Natural killer cell treated with Interleukin-12 subunit alpha and Interleukin-12 subunit beta and Interleukin-15 and Interleukin-18, amount 100 ng/mL, for 72 hours (primary cell): ENCODE data around the gene WSCD2. TPM values are rescaled to one million over a fixed set of nuclear protein-coding genes. Genes with fewer than 3 reads are reported as not detected.

Experiments
- ATAC-seq, 2 donors: fragments of 150-1000 bp; cut with Tn5 transposase in 1 of 2; sonication (Bioruptor Pico), chemical (Tn5 transposase) in 1 of 2; 2 replicates each; pipeline ENCODE4 v1.10.0; 2021
- DNase-seq: peaks from one replicate; pipeline ENCODE4 v3.0.0; 2022; ENCODE audit warnings: low spot score
- H3K27ac Mint-ChIP-seq, 2 donors: 1 replicate in 1 of 2; 2 replicates in 1 of 2; pipeline ENCODE4 v1.8.0; 2022; ENCODE audit warnings: mixed read lengths in 2 of 2, mild to moderate bottlenecking in 1 of 2, moderate library complexity in 1 of 2
- H3K27me3 Mint-ChIP-seq, 2 donors: 1 replicate in 1 of 2; 2 replicates in 1 of 2; pipeline ENCODE4 v1.8.0; 2022; ENCODE audit warnings: mixed read lengths in 2 of 2
- H3K36me3 Mint-ChIP-seq: one replicate; pipeline ENCODE4 v1.8.0; 2022; ENCODE audit warnings: mixed read lengths
- H3K4me1 Mint-ChIP-seq, 2 donors: 1 replicate in 1 of 2; 2 replicates in 1 of 2; pipeline ENCODE4 v1.8.0; 2022; ENCODE audit warnings: low read depth in 2 of 2, mixed read lengths in 2 of 2, mild to moderate bottlenecking in 1 of 2
- H3K4me3 Mint-ChIP-seq: one replicate; pipeline ENCODE4 v1.8.0; 2022; ENCODE audit warnings: mixed read lengths
- H3K9me3 Mint-ChIP-seq: 2 replicates; pipeline ENCODE4 v1.8.0; 2022; ENCODE audit warnings: mixed read lengths
- total RNA-seq, 2 donors: library from RNA; stranded (reverse); gene quantifications; one replicate each; pipeline ENCODE4 v1.2.3, GENCODE V29; 2022

Gene WSCD2
- total RNA-seq, 2 donors from 2014 or later: not detected

- H3K36me3 Mint-ChIP-seq: no peaks in the 10 kb centered on the region
- H3K9me3 Mint-ChIP-seq: no peaks in the 10 kb centered on the region
- DNase-seq (no peak), ATAC-seq (no peak)
- H3K27ac Mint-ChIP-seq: no peak overlapping the region
- peaks cover 25 to 26% of the 10 kb centered on the region in 2 donors for H3K27me3 Mint-ChIP-seq
- H3K4me1 Mint-ChIP-seq: no peaks in the 10 kb centered on the region
- H3K4me3 Mint-ChIP-seq: no peak overlapping the region
These were observed 42.9 kb downstream of the WSCD2 start for GRCh38 chr12:108172033-108172432.

DNA sequence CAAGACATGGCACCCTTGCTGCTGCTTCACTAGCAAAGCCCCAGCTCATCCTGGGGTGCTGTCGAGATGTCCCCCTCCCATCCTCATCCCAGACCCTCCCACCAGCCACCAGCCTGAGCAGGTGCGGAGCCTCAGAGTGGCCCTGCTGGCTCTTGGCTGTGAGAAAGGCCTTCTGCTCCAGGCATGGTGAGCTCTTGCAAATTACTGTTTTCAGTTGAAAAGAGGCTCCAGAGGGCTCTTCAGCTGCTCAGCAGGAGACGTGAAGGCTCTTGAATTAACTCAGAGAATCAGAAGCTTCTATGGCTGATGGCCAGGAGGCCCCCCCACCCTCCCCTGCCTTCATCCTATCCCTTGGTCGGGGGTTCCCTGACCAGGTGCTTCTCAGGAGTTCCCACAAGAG is 44.1 kb downstream of the WSCD2 start:
- H3K27me3 Mint-ChIP-seq: peaks cover 17% of the 10 kb centered on the region in 2 donors
- H3K9me3 Mint-ChIP-seq: no peaks in the 10 kb centered on the region
- no peak for ATAC-seq
- no peaks in the 10 kb centered on the region for H3K36me3 Mint-ChIP-seq
- DNase-seq: no peak
- no peaks in the 10 kb centered on the region for H3K4me1 Mint-ChIP-seq
- H3K4me3 Mint-ChIP-seq: no peak overlapping the region
- no peak overlapping the region for H3K27ac Mint-ChIP-seq

DNA sequence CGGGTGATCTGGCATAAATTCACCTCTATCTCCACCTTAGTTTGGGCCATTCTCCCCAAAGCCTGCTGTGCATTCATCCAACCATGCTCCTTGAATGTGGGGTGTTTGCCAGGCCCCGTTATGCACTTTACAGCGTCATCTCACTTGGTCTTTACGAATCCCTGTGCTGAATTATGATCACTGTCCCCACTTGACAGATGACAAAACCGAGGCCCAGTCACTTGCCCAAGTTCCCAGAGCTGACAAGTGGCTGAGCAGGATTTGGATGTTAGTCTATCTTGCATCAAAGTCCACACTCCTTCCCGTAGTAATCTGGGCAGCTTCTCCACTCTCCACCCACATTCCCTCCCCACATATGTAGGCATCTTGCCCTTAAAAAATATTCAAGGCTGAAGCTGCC is 44.8 kb downstream of the WSCD2 start:
- no peaks in the 10 kb centered on the region for H3K9me3 Mint-ChIP-seq

DNA sequence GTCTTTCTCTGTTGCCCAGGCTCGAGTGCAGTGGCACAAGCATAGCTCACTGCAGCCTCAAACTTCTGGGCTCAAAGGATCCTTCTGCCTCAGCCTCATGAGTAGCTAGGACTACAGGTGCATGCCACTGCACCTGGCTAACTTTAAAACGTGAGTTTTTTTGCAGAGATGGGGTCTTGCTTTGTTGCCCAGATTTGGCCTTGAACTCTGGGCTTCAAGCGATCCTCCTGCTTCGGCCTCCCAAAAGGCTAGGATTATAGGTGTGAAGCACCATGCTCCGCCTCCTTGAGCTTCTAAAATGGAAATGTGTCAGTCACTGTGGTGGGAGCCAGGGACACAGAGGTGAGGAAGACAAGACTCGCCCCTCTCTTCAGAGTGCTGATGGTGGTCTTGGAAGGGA is 45.6 kb downstream of the WSCD2 start:
- Mint-ChIP-seq H3K36me3 (no peaks in the 10 kb centered on the region), H3K9me3 (no peaks in the 10 kb centered on the region), H3K27me3 (peaks cover 6 to 9% of the 10 kb centered on the region in 2 donors), H3K27ac (no peak overlapping the region), H3K4me1 (no peaks in the 10 kb centered on the region), H3K4me3 (no peak overlapping the region)
- ATAC-seq (no peak), DNase-seq (no peak)

More for the DNA sequence above, 44.8 kb downstream of the WSCD2 start:
- ATAC-seq (no peak), DNase-seq (no peak)
- Mint-ChIP-seq H3K4me3 (no peak overlapping the region), H3K36me3 (no peaks in the 10 kb centered on the region), H3K4me1 (no peaks in the 10 kb centered on the region), H3K27ac (no peak overlapping the region), H3K27me3 (peaks cover 9 to 10% of the 10 kb centered on the region in 2 donors)

DNA sequence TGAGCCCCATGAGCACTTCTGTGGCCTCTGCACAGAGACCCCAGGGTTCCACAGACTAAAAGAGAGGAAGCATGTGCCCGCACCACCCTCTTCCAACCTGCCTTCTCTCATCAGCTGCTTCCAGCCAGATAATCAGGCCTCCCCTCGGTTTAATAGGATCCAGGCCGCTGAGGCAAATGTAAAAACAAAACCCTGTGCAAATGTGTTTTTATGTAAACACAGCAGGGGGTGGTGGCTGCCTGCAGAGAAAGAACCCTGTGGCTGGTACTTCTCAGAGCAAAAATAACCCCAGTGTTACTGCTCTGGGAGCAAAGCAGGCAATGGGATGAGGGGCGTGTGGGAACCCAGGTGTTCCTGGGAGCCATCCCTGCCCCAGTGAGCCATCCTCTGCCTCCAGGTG is 46.2 kb downstream of the WSCD2 start:
- Mint-ChIP-seq H3K27ac (no peak overlapping the region), H3K4me3 (no peak overlapping the region), H3K4me1 (peaks cover 0 to 3% of the 10 kb centered on the region in 2 donors), H3K9me3 (no peaks in the 10 kb centered on the region), H3K36me3 (no peaks in the 10 kb centered on the region), H3K27me3 (peaks cover 1 to 2% of the 10 kb centered on the region in 2 donors)
- DNase-seq (no peak), ATAC-seq (no peak)

DNA sequence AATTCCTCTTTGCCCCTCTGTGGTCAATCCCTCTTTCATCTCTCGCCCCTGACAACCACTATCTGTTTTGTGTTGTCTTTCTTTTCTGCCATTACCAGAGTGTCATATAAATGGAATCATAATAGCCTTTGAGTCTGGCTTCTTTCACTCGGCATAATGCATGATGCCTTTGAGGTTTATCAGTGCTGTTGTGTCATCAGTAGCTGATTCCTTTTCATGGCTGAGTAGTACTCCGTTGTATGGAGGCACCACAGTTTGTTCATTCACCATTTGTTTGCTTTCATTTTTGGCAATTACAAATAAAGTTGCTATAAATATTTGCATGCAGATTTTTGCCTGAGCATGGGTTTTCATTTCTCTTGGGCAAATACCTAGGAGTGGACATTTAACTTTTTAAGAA is 47.2 kb downstream of the WSCD2 start:
- H3K4me3 Mint-ChIP-seq: no peak overlapping the region
- no peak for ATAC-seq
- no peaks in the 10 kb centered on the region for H3K36me3 Mint-ChIP-seq
- no peaks in the 10 kb centered on the region for H3K27me3 Mint-ChIP-seq
- H3K4me1 Mint-ChIP-seq: peaks cover 0 to 6% of the 10 kb centered on the region in 2 donors
- no peak overlapping the region for H3K27ac Mint-ChIP-seq
- DNase-seq: no peak
- H3K9me3 Mint-ChIP-seq: no peaks in the 10 kb centered on the region

GRCh38 chr12:108177131-108177530 is 48.0 kb downstream of the WSCD2 start:
- DNase-seq: no peak
- ATAC-seq: no peak
- no peak overlapping the region for H3K4me3 Mint-ChIP-seq
- no peaks in the 10 kb centered on the region for H3K27me3 Mint-ChIP-seq
- no peaks in the 10 kb centered on the region for H3K36me3 Mint-ChIP-seq
- H3K9me3 Mint-ChIP-seq: no peaks in the 10 kb centered on the region
- peaks cover 0 to 6% of the 10 kb centered on the region in 2 donors for H3K4me1 Mint-ChIP-seq
- no peak overlapping the region for H3K27ac Mint-ChIP-seq

- Mint-ChIP-seq H3K27ac (no peak overlapping the region), H3K27me3 (no peaks in the 10 kb centered on the region), H3K9me3 (no peaks in the 10 kb centered on the region), H3K4me3 (no peak overlapping the region), H3K4me1 (peaks cover 0 to 6% of the 10 kb centered on the region in 2 donors), H3K36me3 (no peaks in the 10 kb centered on the region)
- DNase-seq (no peak), ATAC-seq (no peak)
These were observed 50.2 kb downstream of the WSCD2 start for GRCh38 chr12:108179305-108179704.

DNA sequence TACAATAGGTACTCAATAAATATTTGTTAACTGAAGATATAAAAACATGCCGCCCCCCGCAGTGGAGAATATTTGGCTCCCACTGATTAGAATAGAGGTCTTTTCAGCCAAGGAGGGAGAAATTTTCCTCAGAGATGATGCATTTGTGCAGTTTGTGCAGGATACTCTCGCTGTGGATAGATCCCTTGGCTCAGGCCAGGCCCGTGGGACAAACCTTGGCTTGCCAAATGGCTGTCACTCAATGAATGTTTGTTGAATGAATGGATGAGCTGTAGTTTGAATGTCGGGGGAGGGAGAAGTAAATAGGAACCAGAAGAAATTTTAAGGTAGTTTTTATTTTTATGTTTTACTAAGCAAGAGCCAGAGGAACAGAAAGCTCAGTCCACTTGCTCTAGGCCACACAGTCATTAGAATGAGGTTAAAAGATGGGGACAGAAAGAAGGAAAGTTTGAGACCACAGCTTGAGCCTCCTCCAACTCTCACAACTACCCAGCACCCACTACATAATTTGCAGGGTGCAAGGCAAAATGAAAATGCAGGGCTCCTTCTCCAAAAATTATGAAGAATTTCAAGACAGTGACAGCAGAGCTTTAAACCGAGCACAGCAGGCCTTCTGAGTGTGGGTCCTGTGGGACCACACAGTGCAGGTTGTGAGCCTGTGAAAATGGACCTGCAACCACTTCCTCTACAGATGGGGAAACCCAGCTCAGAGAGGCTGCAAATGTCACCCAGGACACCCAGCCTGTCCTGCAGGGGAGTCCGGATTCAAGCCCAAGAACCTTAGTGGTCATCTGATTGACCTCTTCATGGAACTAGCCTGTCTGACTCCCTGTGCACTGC is 51.4 kb downstream of the WSCD2 start:
- DNase-seq (no peak), ATAC-seq (peak; percentile 37 to 60)
- Mint-ChIP-seq H3K9me3 (no peaks in the 10 kb centered on the region), H3K27me3 (no peaks in the 10 kb centered on the region), H3K36me3 (no peaks in the 10 kb centered on the region), H3K4me3 (no peak overlapping the region), H3K27ac (no peak overlapping the region), H3K4me1 (peaks cover 0 to 6% of the 10 kb centered on the region in 2 donors)

DNA sequence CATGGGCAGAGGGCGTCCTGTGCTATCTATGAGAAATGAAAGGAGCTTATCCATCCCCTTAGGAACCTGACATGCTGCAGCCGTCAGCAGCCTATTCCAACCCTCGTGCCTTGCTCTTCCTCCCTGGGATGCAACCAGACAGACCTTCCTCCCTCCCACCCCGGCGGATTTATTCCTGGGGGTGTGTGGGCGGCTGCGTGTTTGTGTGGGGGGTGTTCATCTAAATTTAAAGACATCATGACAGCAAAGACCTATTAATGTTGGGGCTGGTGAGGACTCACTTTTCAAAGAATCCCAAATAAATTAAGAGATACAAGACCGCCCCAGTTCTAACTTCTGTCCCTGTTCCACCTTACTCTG is 52.0 kb downstream of the WSCD2 start:
- no peaks in the 10 kb centered on the region for H3K9me3 Mint-ChIP-seq
- ATAC-seq (no peak), DNase-seq (no peak)
- peaks cover 0 to 6% of the 10 kb centered on the region in 2 donors for H3K4me1 Mint-ChIP-seq
- H3K36me3 Mint-ChIP-seq: no peaks in the 10 kb centered on the region
- no peaks in the 10 kb centered on the region for H3K27me3 Mint-ChIP-seq
- H3K27ac Mint-ChIP-seq: no peak overlapping the region
- H3K4me3 Mint-ChIP-seq: no peak overlapping the region

GRCh38 chr12:108182096-108182495 is 53.0 kb downstream of the WSCD2 start:
- ATAC-seq (no peak), DNase-seq (no peak)
- Mint-ChIP-seq H3K4me1 (peaks cover 0 to 6% of the 10 kb centered on the region in 2 donors), H3K27me3 (no peaks in the 10 kb centered on the region), H3K27ac (no peak overlapping the region), H3K4me3 (no peak overlapping the region), H3K9me3 (no peaks in the 10 kb centered on the region), H3K36me3 (no peaks in the 10 kb centered on the region)

- peaks cover 0 to 6% of the 10 kb centered on the region in 2 donors for H3K4me1 Mint-ChIP-seq
- H3K4me3 Mint-ChIP-seq: no peak overlapping the region
These were observed 55.9 kb downstream of the WSCD2 start for GRCh38 chr12:108185002-108185401.

DNA sequence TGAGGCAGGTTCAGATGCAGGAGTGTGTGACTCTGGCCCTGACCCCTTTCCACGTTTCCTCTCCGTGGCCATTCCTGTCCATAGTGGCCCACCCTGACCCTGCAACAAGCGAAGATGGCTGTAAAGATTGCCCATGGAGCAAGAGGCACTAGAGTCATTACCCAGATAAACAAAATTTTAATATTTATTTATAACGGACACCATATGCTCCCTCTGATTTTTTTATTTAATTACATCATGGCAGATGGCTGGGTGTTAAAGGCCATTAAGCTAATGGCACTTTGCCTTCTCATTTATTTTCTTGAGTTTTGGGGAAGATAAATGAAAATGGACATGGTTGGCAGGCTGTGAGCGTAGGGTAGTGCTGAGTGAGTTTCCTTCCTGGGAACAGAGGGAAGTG is 58.7 kb downstream of the WSCD2 start:
- ATAC-seq (no peak), DNase-seq (no peak)
- peaks cover 7 to 25% of the 10 kb centered on the region in 2 donors for H3K27me3 Mint-ChIP-seq
- no peaks in the 10 kb centered on the region for H3K9me3 Mint-ChIP-seq
- H3K27ac Mint-ChIP-seq: no peak overlapping the region
- H3K4me1 Mint-ChIP-seq: no peaks in the 10 kb centered on the region
- H3K36me3 Mint-ChIP-seq: no peaks in the 10 kb centered on the region
- no peak overlapping the region for H3K4me3 Mint-ChIP-seq

More at GRCh38 chr12:108185002-108185401, 55.9 kb downstream of the WSCD2 start:
- H3K36me3 Mint-ChIP-seq: no peaks in the 10 kb centered on the region
- peaks cover 3 to 18% of the 10 kb centered on the region in 2 donors for H3K27me3 Mint-ChIP-seq
- H3K9me3 Mint-ChIP-seq: no peaks in the 10 kb centered on the region
- no peak overlapping the region for H3K27ac Mint-ChIP-seq
- DNase-seq (no peak), ATAC-seq (no peak)

GRCh38 chr12:108190529-108190928 is 61.4 kb downstream of the WSCD2 start:
- H3K4me1 Mint-ChIP-seq: no peaks in the 10 kb centered on the region
- H3K36me3 Mint-ChIP-seq: no peaks in the 10 kb centered on the region
- no peak overlapping the region for H3K27ac Mint-ChIP-seq
- ATAC-seq: no peak
- H3K27me3 Mint-ChIP-seq: peaks cover 14 to 35% of the 10 kb centered on the region in 2 donors
- DNase-seq: no peak
- no peak overlapping the region for H3K4me3 Mint-ChIP-seq
- H3K9me3 Mint-ChIP-seq: peaks cover 5% of the 10 kb centered on the region

GRCh38 chr12:108191086-108191485 is 62.0 kb downstream of the WSCD2 start:
- H3K9me3 Mint-ChIP-seq: peaks cover 5% of the 10 kb centered on the region
- no peak overlapping the region for H3K27ac Mint-ChIP-seq
- no peaks in the 10 kb centered on the region for H3K36me3 Mint-ChIP-seq
- H3K4me1 Mint-ChIP-seq: no peaks in the 10 kb centered on the region
- H3K27me3 Mint-ChIP-seq: peaks cover 14 to 35% of the 10 kb centered on the region in 2 donors
- H3K4me3 Mint-ChIP-seq: no peak overlapping the region
- ATAC-seq (no peak), DNase-seq (no peak)
